OCI-LY7 (cell line): ENCODE data around the gene ITGB1. TPM values are rescaled to one million over a fixed set of nuclear protein-coding genes. Genes with fewer than 3 reads are reported as not detected.

Experiments used
- BruUV-seq: library from RNA; stranded (reverse); fragments of 400-500 nt; replicated peaks from 2 replicates; lab custom pipeline; 2021; lab: Mats Ljungman, UMichigan
- CTCF ChIA-PET: fragments of 300-600 bp; sonication (Branson Sonifier 250); formaldehyde crosslinking; loops from one replicate; lab custom pipeline; 2022; ENCODE audit warnings: antibody characterized with exemption; ENCODE audit not compliant: unreplicated experiment; lab: Charles Lee
- POLR2A ChIA-PET: fragments of 300-600 bp; sonication (Branson Sonifier 250); formaldehyde crosslinking; loops from one replicate; lab custom pipeline; 2022; ENCODE audit warnings: antibody characterized with exemption; lab: Charles Lee
- DNase-seq: peaks from one replicate; pipeline ENCODE4 v3.0.0-alpha.2; 2015; ENCODE audit warnings: low spot score
- H2AFZ ChIP-seq: fragments of 200-600 bp; sonication (generic), shearing (Covaris generic); 2 replicates; pipeline ENCODE4 v1.6.1; 2014; ENCODE audit warnings: mild to moderate bottlenecking, antibody characterized with exemption, low read length, moderate library complexity
- H3K27ac ChIP-seq: fragments of 200-600 bp; sonication (generic); 2 replicates; pipeline ENCODE4 v1.5.1; 2014; ENCODE audit warnings: mixed run types, low read depth, mild to moderate bottlenecking, moderate library complexity, low read length, inconsistent platforms; ENCODE audit not compliant: poor library complexity, severe bottlenecking
- H3K36me3 ChIP-seq: fragments of 200-600 bp; sonication (generic); 2 replicates; pipeline ENCODE4 v1.6.1; 2014; ENCODE audit warnings: mild to moderate bottlenecking, antibody characterized with exemption, low read length, moderate library complexity, mixed read lengths; ENCODE audit not compliant: insufficient read depth
- H3K4me1 ChIP-seq: fragments of 200-600 bp; sonication (generic); 2 replicates; pipeline ENCODE4 v1.5.1; 2014; ENCODE audit warnings: mild to moderate bottlenecking, low read length; ENCODE audit not compliant: insufficient read depth, poor library complexity, severe bottlenecking
- H3K4me2 ChIP-seq: fragments of 200-600 bp; sonication (generic); 2 replicates; pipeline ENCODE4 v1.6.1; 2014; ENCODE audit warnings: mild to moderate bottlenecking, low read length
- H3K4me3 ChIP-seq: fragments of 200-600 bp; sonication (generic); 2 replicates; pipeline ENCODE4 v1.5.1; 2014; ENCODE audit warnings: mild to moderate bottlenecking, low read depth, low read length; ENCODE audit not compliant: poor library complexity, severe bottlenecking
- H3K79me2 ChIP-seq: fragments of 200-600 bp; sonication (generic); 2 replicates; pipeline ENCODE4 v1.6.1; 2016; ENCODE audit warnings: low read depth, mild to moderate bottlenecking, low read length, moderate library complexity, mixed read lengths; ENCODE audit not compliant: insufficient read depth
- H3K9me2 ChIP-seq: fragments of 200-600 bp; sonication (generic); 2 replicates; pipeline ENCODE4 v1.6.1; 2016; ENCODE audit warnings: mild to moderate bottlenecking, low read length, mixed read lengths; ENCODE audit not compliant: insufficient read depth
- H3K9me3 ChIP-seq: fragments of 200-600 bp; sonication (generic); 2 replicates; pipeline ENCODE4 v1.6.1; 2014; ENCODE audit warnings: mild to moderate bottlenecking, mixed run types, low read length, mixed read lengths
- H4K20me1 ChIP-seq: fragments of 200-600 bp; sonication (generic); 2 replicates; pipeline ENCODE4 v1.6.1; 2014; ENCODE audit warnings: mild to moderate bottlenecking, antibody characterized with exemption, low read length, moderate library complexity, mixed read lengths; ENCODE audit not compliant: insufficient read depth
- CTCF ChIP-seq: fragments of 200-600 bp; sonication (generic); conservative IDR thresholded peaks from 2 replicates; pipeline ENCODE4 v1.5.1; 2014; ENCODE audit warnings: mild to moderate bottlenecking, antibody characterized with exemption, low read length, moderate library complexity, mixed read lengths
- EZH2phosphoT487 ChIP-seq: fragments of 200-600 bp; sonication (generic); IDR thresholded peaks from 2 replicates; pipeline ENCODE4 v1.6.1; 2018; ENCODE audit warnings: low read depth, borderline replicate concordance, mild to moderate bottlenecking, mixed run types, antibody characterized with exemption, low read length, moderate library complexity, mixed read lengths
- intact Hi-C: fragments of 100-400 bp; cut with micrococcal nuclease; formaldehyde crosslinking; loops from one replicate; pipeline ENCODE4 v1.10.0; 2022; ENCODE audit not compliant: unreplicated experiment
- total RNA-seq, 2 experiments: library from RNA; depleted of rRNA in 1 of 2; stranded (reverse); fragments of >200 nt in 1 of 2; shearing (Covaris generic) in 1 of 2; gene quantifications; 2 replicates each; pipeline ENCODE4 v1.2.3, GENCODE V29; 2014 to 2022

Gene ITGB1
- total RNA-seq, 2 experiments from 2014 or later: 165 to 167 TPM

DNA sequence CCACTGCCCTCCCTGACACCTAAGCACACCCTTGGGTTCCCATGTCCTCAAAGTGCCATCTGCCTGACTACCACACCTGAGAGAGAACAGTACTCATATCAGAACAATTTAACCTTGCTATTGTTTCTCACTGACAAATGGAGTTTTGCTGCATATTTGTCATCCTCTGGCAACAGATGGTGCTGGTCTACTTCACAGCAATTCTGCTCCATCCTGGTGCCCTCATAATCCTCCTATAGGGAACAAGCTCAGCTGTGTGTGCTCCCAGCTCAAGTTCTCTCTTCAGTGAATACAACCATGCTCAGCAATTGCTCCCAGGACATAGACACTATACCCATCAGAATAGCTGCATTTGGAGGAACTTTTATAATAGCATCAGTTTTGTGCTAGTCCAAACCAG lies 32.8 kb upstream of the ITGB1 start:
- no peak overlapping the region for H3K4me3 ChIP-seq
- no peak for TF ChIP-seq CTCF
- TF ChIP-seq EZH2phosphoT487: no peak
- no peak overlapping the region for H3K4me2 ChIP-seq
- no peak overlapping the region for H2AFZ ChIP-seq
- no peaks in the 10 kb centered on the region for H4K20me1 ChIP-seq
- H3K27ac ChIP-seq: no peak overlapping the region
- no TSS peak for BruUV-seq
- H3K9me3 ChIP-seq: peaks cover 20% of the 10 kb centered on the region; the same call in 1 of the 2 replicates
- no peaks in the 10 kb centered on the region for H3K9me2 ChIP-seq
- intact Hi-C loops: no loop called here
- H3K4me1 ChIP-seq: peaks cover 16% of the 10 kb centered on the region
- no peak for DNase-seq
- no peaks in the 10 kb centered on the region; the same call in 1 of the 2 replicates for H3K36me3 ChIP-seq
- H3K79me2 ChIP-seq: no peaks in the 10 kb centered on the region
- ChIA-PET POLR2A (interaction anchor here (1.1 to 3.1 kb wide), 5 partner anchors 10 to 83 kb away, joined by 3 to 14 read pairs (median 3); no protein-coding TSS in a partner anchor), CTCF (no interaction called here)

GRCh38 chr10:32988604-32989003 lies 30.6 kb upstream of the ITGB1 start:
- no peaks in the 10 kb centered on the region; the same call in 1 of the 2 replicates for H3K36me3 ChIP-seq
- POLR2A ChIA-PET: interaction anchor here (1.1 to 2.3 kb wide), 4 partner anchors 9 to 33 kb away, joined by 4 to 8 read pairs (median 6); no protein-coding TSS in a partner anchor
- no peak for TF ChIP-seq CTCF
- no peak for TF ChIP-seq EZH2phosphoT487
- no TSS peak for BruUV-seq
- H3K4me1 ChIP-seq: peaks cover 16% of the 10 kb centered on the region
- no peak for DNase-seq
- H3K9me3 ChIP-seq: peaks cover 9% of the 10 kb centered on the region; the same call in 1 of the 2 replicates
- H2AFZ ChIP-seq: no peak overlapping the region
- no peaks in the 10 kb centered on the region for H3K9me2 ChIP-seq
- intact Hi-C loops: no loop called here
- H3K27ac ChIP-seq: no peak overlapping the region
- CTCF ChIA-PET: no interaction called here
- no peaks in the 10 kb centered on the region for H3K79me2 ChIP-seq
- H4K20me1 ChIP-seq: no peaks in the 10 kb centered on the region
- no peak overlapping the region for H3K4me3 ChIP-seq
- no peak overlapping the region for H3K4me2 ChIP-seq

DNA sequence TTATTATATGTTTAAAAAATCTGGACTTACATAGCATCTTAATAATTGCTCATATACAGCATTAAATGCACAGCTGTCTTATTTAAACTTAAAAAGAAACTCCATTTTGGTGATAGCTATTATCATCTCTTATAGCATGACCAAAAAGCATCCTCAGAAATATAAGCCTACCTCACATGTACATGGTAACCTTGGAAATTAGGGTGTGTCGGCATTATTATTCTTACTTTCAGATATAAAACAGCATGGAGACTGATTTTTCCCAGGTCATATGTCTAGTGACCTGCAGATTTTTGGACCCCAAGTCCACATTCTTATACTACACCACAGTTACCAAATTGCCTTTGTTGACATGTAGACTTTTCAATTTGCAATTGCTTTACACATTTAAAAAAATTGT lies 29.1 kb upstream of the ITGB1 start:
- H3K9me3 ChIP-seq: peaks cover 9% of the 10 kb centered on the region; the same call in 1 of the 2 replicates
- no peak overlapping the region for H2AFZ ChIP-seq
- H3K27ac ChIP-seq: no peak overlapping the region
- CTCF ChIA-PET: no interaction called here
- peaks cover 29% of the 10 kb centered on the region for H3K4me1 ChIP-seq
- no peaks in the 10 kb centered on the region for H3K79me2 ChIP-seq
- no peak overlapping the region for H3K4me3 ChIP-seq
- no TSS peak for BruUV-seq
- no peak for TF ChIP-seq CTCF
- no peak for TF ChIP-seq EZH2phosphoT487
- intact Hi-C loops: no loop called here
- H3K9me2 ChIP-seq: no peaks in the 10 kb centered on the region
- no peaks in the 10 kb centered on the region; the same call in 1 of the 2 replicates for H3K36me3 ChIP-seq
- H4K20me1 ChIP-seq: no peaks in the 10 kb centered on the region
- no peak for DNase-seq
- no peak overlapping the region for H3K4me2 ChIP-seq
- POLR2A ChIA-PET: interaction anchor here (1.0 to 2.3 kb wide), 4 partner anchors 9 to 32 kb away, joined by 4 to 8 read pairs (median 4); no protein-coding TSS in a partner anchor
